HepG2 (cell line): ENCODE data around the gene BAHCC1. TPM values are rescaled to one million over a fixed set of nuclear protein-coding genes. Genes with fewer than 3 reads are reported as not detected.
"Not testable (repeated sequence)": the region's sequence is repeated elsewhere in the genome, so short reads cannot be mapped to it uniquely, and the experiment has no call there.

Experiments
- ATAC-seq: fragments of 200-7000 bp; cut with Tn5 transposase; 3 replicates; pipeline ENCODE4 v1.9.1; 2020; ENCODE audit warnings: mild to moderate bottlenecking, moderate library complexity
- BruUV-seq: library from RNA; stranded (reverse); fragments of 400-500 nt; replicated peaks from 2 replicates; lab custom pipeline; 2021; lab: Mats Ljungman, UMichigan
- CTCF ChIA-PET: fragments of 300-600 bp; formaldehyde crosslinking; extraction: SDS; loops from one replicate; lab custom pipeline; 2021; ENCODE audit warnings: low total read pairs, inconsistent platforms, low intra/inter-chr PET ratio; lab: Yijun Ruan, JAX
- POLR2A ChIA-PET: fragments of 350-600 bp; sonication (Branson Sonifier 250); formaldehyde crosslinking; loops from one replicate; lab custom pipeline; 2020; ENCODE audit warnings: antibody characterized with exemption, inconsistent platforms; lab: Yijun Ruan, JAX
- DNase-seq: peaks from one replicate; pipeline ENCODE4 v3.0.0-alpha.2; 2015; ENCODE audit warnings: low spot score
- FAIRE-seq: peaks from 3 replicates; lab custom pipeline; 2011; peaks lifted over from hg19 to GRCh38; lab: Jason Lieb, UNC
- H2AFZ ChIP-seq: one replicate; pipeline ENCODE4 v1.6.1; 2011; ENCODE audit warnings: low read length, inconsistent platforms
- H3K27ac ChIP-seq: fragments of 300-600 bp; 3 replicates; pipeline ENCODE4 v1.8.0; 2011; ENCODE audit warnings: mixed run types, mild to moderate bottlenecking, mixed read lengths, low read length, inconsistent platforms; ENCODE audit not compliant: insufficient read depth; ENCODE audit errors: extremely low read length
- H3K27me3 ChIP-seq, 2 experiments: fragments of 200-600 bp in 1 of 2; 2 replicates in 1 of 2; 3 replicates in 1 of 2; pipeline versions ENCODE4 v1.6.0 to v1.8.0; 2011; ENCODE audit warnings: low read length in 2 of 2, mild to moderate bottlenecking in 2 of 2, moderate library complexity in 2 of 2, inconsistent platforms in 1 of 2; ENCODE audit not compliant: insufficient read depth in 2 of 2, control insufficient read depth in 1 of 2
- H3K36me3 ChIP-seq, 2 experiments: fragments of 200-600 bp in 1 of 2; replicated peaks in 1 of 2; 2 replicates in 1 of 2; 3 replicates in 1 of 2; pipeline versions ENCODE4 v1.5.1 to v1.8.0; 2011; ENCODE audit warnings: low read length in 2 of 2, inconsistent platforms in 1 of 2; ENCODE audit not compliant: insufficient read depth in 2 of 2, control insufficient read depth in 1 of 2
- H3K4me1 ChIP-seq: 2 replicates; pipeline ENCODE4 v1.5.1; 2012; ENCODE audit warnings: low read length, inconsistent platforms; ENCODE audit not compliant: insufficient read depth
- H3K4me2 ChIP-seq: 2 replicates; pipeline ENCODE4 v1.6.0; 2011; ENCODE audit warnings: low read depth, low read length, inconsistent platforms
- H3K4me3 ChIP-seq, 3 experiments: fragments of 200-600 bp in 1 of 3; sonication (generic), shearing (Covaris generic) in 1 of 3; replicated peaks in 1 of 3; 2 replicates each; pipeline ENCODE4 v1.5.1; 2011 to 2016; ENCODE audit warnings: low read length in 3 of 3, inconsistent platforms in 2 of 3, low read depth in 2 of 3, mild to moderate bottlenecking in 2 of 3, control low read depth in 1 of 3, mixed read lengths in 1 of 3; ENCODE audit not compliant: insufficient read depth in 1 of 3
- H3K79me2 ChIP-seq: one replicate; pipeline ENCODE4 v1.6.1; 2011; ENCODE audit warnings: low read length, inconsistent platforms; ENCODE audit not compliant: insufficient read depth
- H3K9ac ChIP-seq: 2 replicates; pipeline ENCODE4 v1.6.0; 2011; ENCODE audit warnings: mild to moderate bottlenecking, low read depth, low read length, inconsistent platforms; ENCODE audit not compliant: insufficient read depth
- H3K9me3 ChIP-seq: 2 replicates; pipeline ENCODE4 v1.5.1; 2012; ENCODE audit warnings: mild to moderate bottlenecking, low read length
- H4K20me1 ChIP-seq: 2 replicates; pipeline ENCODE4 v1.6.0; 2011; ENCODE audit warnings: inconsistent platforms, mild to moderate bottlenecking, low read length, moderate library complexity; ENCODE audit not compliant: insufficient read depth
- CBX5 ChIP-seq: sonication (generic); formaldehyde crosslinking; IDR thresholded peaks from 2 replicates; pipeline ENCODE4 v1.4.0; 2020; ENCODE audit warnings: missing genetic modification reagents, borderline replicate concordance
- ELF4 ChIP-seq: sonication (generic); formaldehyde crosslinking; IDR thresholded peaks from 2 replicates; pipeline ENCODE4 v1.5.0; 2020; ENCODE audit warnings: missing genetic modification reagents, mild to moderate bottlenecking, moderate library complexity, borderline replicate concordance
- HOXA9 ChIP-seq: sonication (generic); formaldehyde crosslinking; IDR thresholded peaks from 2 replicates; pipeline ENCODE4 v1.8.1; 2022; ENCODE audit warnings: missing genetic modification reagents, mild to moderate bottlenecking, moderate library complexity, borderline replicate concordance
- JUNB ChIP-seq: sonication (generic); formaldehyde crosslinking; IDR thresholded peaks from 2 replicates; pipeline ENCODE4 v1.8.0; 2022; ENCODE audit warnings: missing genetic modification reagents, mild to moderate bottlenecking, borderline replicate concordance
- MBNL3 ChIP-seq: fragments of 250-450 bp; sonication (Bioruptor Pico); conservative IDR thresholded peaks from 2 replicates; pipeline ENCODE4 v1.8.0; 2022; ENCODE audit warnings: mild to moderate bottlenecking, inconsistent platforms
- RORA ChIP-seq: sonication (generic); formaldehyde crosslinking; IDR thresholded peaks from 2 replicates; pipeline ENCODE4 v1.5.0; 2020; ENCODE audit warnings: mild to moderate bottlenecking, missing genetic modification reagents, moderate library complexity
- SIX4 ChIP-seq: sonication (generic); formaldehyde crosslinking; IDR thresholded peaks from 2 replicates; pipeline ENCODE4 v1.4.0; 2020; ENCODE audit warnings: missing genetic modification reagents
- TARDBP ChIP-seq: sonication (generic); formaldehyde crosslinking; IDR thresholded peaks from 2 replicates; pipeline ENCODE4 v1.8.0; 2022; ENCODE audit warnings: mild to moderate bottlenecking, missing genetic modification reagents
- ZNF235 ChIP-seq: sonication (generic); formaldehyde crosslinking; IDR thresholded peaks from 2 replicates; pipeline ENCODE4 v1.8.1; 2023; ENCODE audit warnings: mild to moderate bottlenecking, missing genetic modification reagents, borderline replicate concordance
- ZNF589 ChIP-seq: sonication (generic); formaldehyde crosslinking; conservative IDR thresholded peaks from 2 replicates; pipeline ENCODE4 v1.8.0; 2022; ENCODE audit warnings: mild to moderate bottlenecking, moderate library complexity, missing genetic modification reagents
- ZNF879 ChIP-seq: sonication (generic); formaldehyde crosslinking; IDR thresholded peaks from 2 replicates; pipeline ENCODE4 v1.8.1; 2023; ENCODE audit warnings: missing genetic modification reagents
- WGBS: methylation state at CpG from one replicate; pipeline ENCODE4 v1.1.6; 2017; ENCODE audit warnings: low lambda C conversion rate; 5-methylcytosine and 5-hydroxymethylcytosine counted together
- in situ Hi-C: cut with HindIII; loops from 2 replicates; pipeline ENCODE4 v1.10.0; 2017; ENCODE audit warnings: low pct_unique_long_range_greater_than_20kb; ENCODE audit not compliant: extremely low pct_ligation_motif_present
- intact Hi-C: fragments of 100-400 bp; cut with micrococcal nuclease; formaldehyde crosslinking; loops from one replicate; pipeline ENCODE4 v1.10.0; 2022; ENCODE audit not compliant: unreplicated experiment
- polyA plus RNA-seq, 8 experiments: library from polyadenylated mRNA; depleted of rRNA in 3 of 8; stranded (reverse) in 7 of 8; unstranded in 1 of 8; fragments of >200 nt; fragmentation: Illumina TruSeq in 4 of 8; extraction: Trizol in 4 of 8; gene quantifications; 2 replicates each; pipeline versions ENCODE4 v1.2.1 to v1.2.3, GENCODE V29; 2011 to 2016; ENCODE audit warnings: low read depth in 4 of 8, missing spikeins in 1 of 8, mixed read lengths in 1 of 8; ENCODE audit not compliant: insufficient read depth in 1 of 8
- total RNA-seq, 5 experiments: library from RNA; depleted of rRNA; stranded (reverse); fragments of >200 nt; fragmentation: Illumina TruSeq; extraction: Trizol; gene quantifications; 2 replicates each; pipeline ENCODE4 v1.2.3, GENCODE V29; 2016; ENCODE audit warnings: low read depth in 1 of 5
- TF ChIP-seq, protein P1 (sequence below), 2 experiments: sonication (generic) in 1 of 2; formaldehyde crosslinking in 1 of 2; IDR thresholded peaks; 2 replicates each; pipeline versions ENCODE4 v1.5.1 to v1.6.1; 2011 to 2020; ENCODE audit warnings: borderline replicate concordance in 1 of 2, low read depth in 1 of 2, low read length in 1 of 2, mild to moderate bottlenecking in 1 of 2, missing genetic modification reagents in 1 of 2, moderate library complexity in 1 of 2
- TF ChIP-seq, protein P2 (sequence below): sonication (generic); formaldehyde crosslinking; IDR thresholded peaks from 2 replicates; pipeline ENCODE4 v1.5.0; 2020; ENCODE audit warnings: missing genetic modification reagents, mild to moderate bottlenecking, borderline replicate concordance
- TF ChIP-seq, protein P3 (sequence below): sonication (generic); formaldehyde crosslinking; IDR thresholded peaks from 2 replicates; pipeline ENCODE4 v1.4.0; 2020; ENCODE audit warnings: missing genetic modification reagents; ENCODE audit errors: not compliant biosample characterization

Gene BAHCC1
- total and polyA plus RNA-seq, 2 of the 13 experiments (the other 11 are each of a cell fraction or from before 2014, with no cell fraction given) = 1.4 to 1.7 TPM

DNA sequence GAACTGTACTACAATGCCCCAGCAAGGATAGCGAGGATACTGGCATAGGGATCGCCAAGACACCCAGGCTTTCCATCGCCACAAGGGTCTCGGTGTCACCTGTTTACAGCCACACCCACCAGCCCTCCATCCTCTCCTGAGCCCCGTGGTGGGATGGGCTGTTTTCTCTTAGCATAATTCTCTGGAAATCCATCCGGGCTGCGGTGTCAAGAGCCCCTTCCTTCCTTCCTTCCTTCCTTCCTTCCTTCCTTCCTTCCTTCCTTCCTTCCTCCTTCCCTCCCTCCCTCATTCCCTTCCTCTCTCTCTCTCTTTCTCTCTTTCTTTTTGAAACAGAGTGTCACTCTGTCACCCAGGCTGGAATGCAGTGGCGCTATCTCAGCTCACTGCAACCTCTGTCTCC is 36.0 kb upstream of the BAHCC1 start:
- no peaks in the 10 kb centered on the region for H4K20me1 ChIP-seq
- H2AFZ ChIP-seq = no peak overlapping the region
- no peak for TF ChIP-seq MBNL3 (CRISPR knock-in tag)
- TF ChIP-seq ZNF879 (CRISPR knock-in tag) = no peak
- no peak for TF ChIP-seq JUNB
- TF ChIP-seq ZNF589 (CRISPR knock-in tag) = no peak
- TF ChIP-seq, protein P1, sequence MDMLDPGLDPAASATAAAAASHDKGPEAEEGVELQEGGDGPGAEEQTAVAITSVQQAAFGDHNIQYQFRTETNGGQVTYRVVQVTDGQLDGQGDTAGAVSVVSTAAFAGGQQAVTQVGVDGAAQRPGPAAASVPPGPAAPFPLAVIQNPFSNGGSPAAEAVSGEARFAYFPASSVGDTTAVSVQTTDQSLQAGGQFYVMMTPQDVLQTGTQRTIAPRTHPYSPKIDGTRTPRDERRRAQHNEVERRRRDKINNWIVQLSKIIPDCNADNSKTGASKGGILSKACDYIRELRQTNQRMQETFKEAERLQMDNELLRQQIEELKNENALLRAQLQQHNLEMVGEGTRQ (IDR thresholded peaks at IDR 0.05; ENCODE audit: low read depth, low read length) = no peak
- TF ChIP-seq, protein P1 (CRISPR knock-in tag; IDR thresholded peaks at IDR 0.05; ENCODE audit: borderline replicate concordance) = no peak
- no peak for TF ChIP-seq TARDBP (CRISPR knock-in tag)
- TF ChIP-seq ZNF235 = no peak
- no peak for TF ChIP-seq SIX4 (CRISPR knock-in tag)
- TF ChIP-seq RORA (CRISPR knock-in tag) = no peak
- TF ChIP-seq HOXA9 (CRISPR knock-in tag) = no peak
- no peak for TF ChIP-seq ELF4 (CRISPR knock-in tag)
- TF ChIP-seq CBX5 (CRISPR knock-in tag) = no peak
- TF ChIP-seq, protein P2, sequence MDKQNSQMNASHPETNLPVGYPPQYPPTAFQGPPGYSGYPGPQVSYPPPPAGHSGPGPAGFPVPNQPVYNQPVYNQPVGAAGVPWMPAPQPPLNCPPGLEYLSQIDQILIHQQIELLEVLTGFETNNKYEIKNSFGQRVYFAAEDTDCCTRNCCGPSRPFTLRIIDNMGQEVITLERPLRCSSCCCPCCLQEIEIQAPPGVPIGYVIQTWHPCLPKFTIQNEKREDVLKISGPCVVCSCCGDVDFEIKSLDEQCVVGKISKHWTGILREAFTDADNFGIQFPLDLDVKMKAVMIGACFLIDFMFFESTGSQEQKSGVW (CRISPR knock-in tag) = no peak
- TF ChIP-seq, protein P3, sequence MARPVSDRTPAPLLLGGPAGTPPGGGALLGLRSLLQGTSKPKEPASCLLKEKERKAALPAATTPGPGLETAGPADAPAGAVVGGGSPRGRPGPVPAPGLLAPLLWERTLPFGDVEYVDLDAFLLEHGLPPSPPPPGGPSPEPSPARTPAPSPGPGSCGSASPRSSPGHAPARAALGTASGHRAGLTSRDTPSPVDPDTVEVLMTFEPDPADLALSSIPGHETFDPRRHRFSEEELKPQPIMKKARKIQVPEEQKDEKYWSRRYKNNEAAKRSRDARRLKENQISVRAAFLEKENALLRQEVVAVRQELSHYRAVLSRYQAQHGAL (CRISPR knock-in tag) = no peak
- TF ChIP-seq, all 625 proteins: peak for 0
- no peak overlapping the region for H3K4me3 ChIP-seq
- in situ Hi-C loops = no loop called here
- ChIA-PET CTCF (no interaction called here), POLR2A (no interaction called here)
- no peaks in the 10 kb centered on the region for H3K79me2 ChIP-seq
- no peaks in the 10 kb centered on the region for H3K9me3 ChIP-seq
- 86% methylated on average over 8 of the region's 8 CpGs for WGBS
- ATAC-seq (no peak), DNase-seq (no peak), FAIRE-seq (no peak)
- H3K4me1 ChIP-seq = peaks cover 61% of the 10 kb centered on the region
- H3K9ac ChIP-seq = no peak overlapping the region
- H3K4me2 ChIP-seq = no peak overlapping the region
- H3K27ac ChIP-seq = no peak overlapping the region
- H3K27me3 ChIP-seq = peaks cover 0 to 39% of the 10 kb centered on the region in 2 experiments; a peak in 4 of 5 replicates
- no peaks in the 10 kb centered on the region for H3K36me3 ChIP-seq
- intact Hi-C loops = no loop called here
- no TSS peak for BruUV-seq

DNA sequence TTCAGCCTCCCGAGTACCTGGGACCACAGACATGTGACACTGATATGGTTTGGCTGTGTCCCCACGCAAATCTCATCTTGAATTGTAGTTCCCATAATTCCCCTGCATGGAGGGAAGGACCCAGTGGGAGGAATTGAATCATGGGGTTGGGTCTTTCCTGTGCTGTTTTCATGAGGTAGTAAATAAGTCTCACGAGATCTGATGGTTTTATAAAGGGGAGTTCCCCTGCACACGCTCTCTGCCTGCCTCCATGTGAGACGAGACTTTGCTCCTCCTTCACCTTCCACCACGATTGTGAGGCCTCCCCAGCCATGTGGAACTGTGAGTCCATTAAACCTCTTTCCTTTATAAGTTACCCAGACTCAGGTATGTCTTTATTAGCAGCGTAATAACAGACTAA is 33.3 kb upstream of the BAHCC1 start:
- DNase-seq, H3K36me3 ChIP-seq, H3K79me2 ChIP-seq, H3K4me3 ChIP-seq, BruUV-seq, in situ Hi-C loops, H4K20me1 ChIP-seq, H3K9ac ChIP-seq, H3K9me3 ChIP-seq, intact Hi-C loops, ATAC-seq, H3K27ac ChIP-seq, CTCF ChIA-PET, H2AFZ ChIP-seq, H3K4me2 ChIP-seq: not testable (repeated sequence)
- H3K4me1 ChIP-seq = peaks cover 67% of the 10 kb centered on the region
- H3K27me3 ChIP-seq = peaks cover 2 to 55% of the 10 kb centered on the region in 2 experiments; a peak in 4 of 5 replicates
- 47% methylated on average over 7 of the region's 7 CpGs for WGBS
- peak; percentile 52 for FAIRE-seq
- POLR2A ChIA-PET = interaction anchor here (2.0 kb wide), 1 partner anchor 52 kb away, joined by 4 read pairs; no protein-coding TSS in a partner anchor
